GM21529 (cell line): ENCODE measurements around the gene LTBP2.

ENCODE experiments used
- ATAC-seq: cut with Tn5 transposase; IDR thresholded peaks from one replicate; pipeline ENCODE4 v1.9.1; 2021; ENCODE audit not compliant: unreplicated experiment

The LTBP2 gene

DNA sequence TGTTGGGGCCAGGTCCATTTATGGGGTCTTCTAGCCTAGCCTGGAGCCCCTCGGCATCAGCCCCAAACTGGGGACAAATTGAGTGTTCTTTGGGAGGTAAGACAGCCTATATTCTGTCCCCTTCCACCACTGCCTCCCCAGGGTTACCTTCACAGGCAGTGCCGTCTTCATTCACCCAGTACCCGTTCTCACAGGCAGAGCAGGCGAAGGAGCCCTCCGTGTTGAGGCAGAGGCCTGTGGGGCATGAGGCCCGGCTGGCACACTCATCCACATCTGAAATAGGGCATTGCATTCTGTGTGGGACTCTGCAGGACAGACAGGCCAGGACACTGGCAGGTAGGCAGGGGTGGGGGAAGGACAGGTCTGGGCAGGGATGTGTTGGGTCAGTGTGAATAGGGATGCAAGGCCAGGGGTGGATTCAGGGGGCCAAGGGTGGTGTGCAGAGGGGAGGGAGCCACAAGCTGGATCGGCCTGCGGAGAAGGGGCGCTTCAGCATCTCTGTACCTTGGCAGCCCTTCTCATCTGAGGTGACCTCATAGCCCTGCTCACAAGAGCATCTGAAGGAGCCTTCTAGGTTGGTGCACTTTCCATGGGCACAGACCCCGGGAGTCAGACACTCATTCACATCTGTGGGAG lies 102.3 kb downstream of the LTBP2 start:
- ATAC-seq = no peak

DNA sequence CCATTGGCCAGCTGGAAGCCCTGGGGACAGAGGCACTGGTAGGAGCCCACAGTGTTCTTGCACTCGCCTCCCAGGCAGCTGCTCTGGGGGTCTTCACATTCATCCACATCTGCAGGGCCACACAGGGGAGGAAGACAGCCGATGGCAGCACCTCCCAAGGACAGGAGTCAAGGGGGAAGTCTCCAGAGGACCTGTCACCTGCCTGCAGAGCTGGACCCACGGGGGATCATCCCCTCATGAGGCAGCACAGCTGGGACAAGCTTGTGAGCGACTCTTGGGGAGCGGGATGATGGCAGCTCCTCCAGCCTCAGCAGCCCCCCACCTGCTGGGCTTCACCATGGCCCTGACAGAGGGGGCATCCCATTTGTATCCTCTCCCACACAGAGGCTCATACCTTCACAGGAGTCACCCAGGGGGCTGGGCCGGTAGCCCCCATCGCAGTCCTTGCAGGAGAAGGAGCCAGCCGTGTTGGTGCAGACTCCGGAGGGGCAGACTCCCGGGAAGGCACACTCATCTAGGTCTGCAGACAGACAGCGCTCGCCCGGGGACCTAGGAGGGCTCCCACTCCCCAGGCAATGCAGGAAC lies 103.1 kb downstream of the LTBP2 start:
- no peak for ATAC-seq

DNA sequence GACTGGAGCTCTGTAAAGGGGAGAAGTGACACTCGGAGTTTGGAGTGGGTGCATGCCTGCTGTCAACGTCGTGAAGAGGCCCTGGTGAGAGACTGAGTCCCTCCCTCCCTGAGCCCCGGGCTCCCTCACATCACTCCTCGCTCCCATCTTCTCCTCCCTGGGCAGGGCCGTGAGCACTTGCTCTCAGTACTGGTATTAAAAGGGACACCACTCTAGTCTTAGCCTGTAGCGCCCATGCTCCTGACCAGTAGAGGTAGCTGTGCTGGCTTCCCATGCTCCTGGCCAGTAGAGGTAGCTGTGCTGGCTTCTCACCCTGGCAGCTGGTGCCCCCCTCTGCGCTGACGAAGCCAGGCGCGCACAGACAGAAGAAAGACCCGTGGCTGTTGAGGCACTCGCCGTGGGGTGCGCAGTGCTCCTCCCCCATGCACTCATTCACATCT lies 103.7 kb downstream of the LTBP2 start:
- ATAC-seq = no peak

DNA sequence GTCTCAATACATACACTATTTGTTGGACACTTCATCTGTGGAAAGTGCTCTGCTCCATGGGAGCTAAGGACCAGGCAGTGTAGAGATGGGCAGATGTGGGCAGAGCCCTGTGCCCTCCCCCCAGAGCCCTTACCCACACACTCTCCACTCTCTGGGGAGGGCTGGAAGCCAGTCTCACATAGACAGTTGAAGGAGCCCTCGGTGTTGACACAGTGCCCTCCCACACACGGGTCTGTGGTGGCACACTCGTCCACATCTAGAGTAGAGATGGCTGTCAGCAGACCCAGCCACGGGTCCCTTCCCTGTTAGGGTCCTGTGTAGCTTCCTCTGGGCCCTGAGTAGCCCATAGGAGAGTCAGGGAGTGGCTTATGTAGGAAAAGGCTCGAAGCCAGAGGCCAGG lies 104.2 kb downstream of the LTBP2 start:
- ATAC-seq = no peak

DNA sequence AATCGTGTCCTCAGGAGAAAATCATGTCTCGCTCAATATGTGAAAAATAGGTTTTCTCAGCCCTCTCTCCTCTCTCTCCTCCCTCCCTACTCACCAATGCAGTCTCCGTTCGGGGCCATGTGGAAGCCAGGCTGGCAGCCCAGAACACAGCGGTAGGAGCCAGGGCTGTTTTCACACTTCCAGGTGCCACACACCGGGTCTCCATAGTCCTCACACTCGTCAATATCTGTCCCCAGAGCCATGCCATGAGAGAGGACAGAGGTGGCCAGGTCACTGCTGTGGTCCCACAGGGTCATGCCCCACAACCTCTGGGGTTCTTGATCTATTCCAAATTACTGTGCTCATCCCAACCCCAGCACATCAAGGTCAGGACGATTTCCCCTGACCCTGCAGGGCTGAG lies 105.0 kb downstream of the LTBP2 start:
- ATAC-seq = no peak

DNA sequence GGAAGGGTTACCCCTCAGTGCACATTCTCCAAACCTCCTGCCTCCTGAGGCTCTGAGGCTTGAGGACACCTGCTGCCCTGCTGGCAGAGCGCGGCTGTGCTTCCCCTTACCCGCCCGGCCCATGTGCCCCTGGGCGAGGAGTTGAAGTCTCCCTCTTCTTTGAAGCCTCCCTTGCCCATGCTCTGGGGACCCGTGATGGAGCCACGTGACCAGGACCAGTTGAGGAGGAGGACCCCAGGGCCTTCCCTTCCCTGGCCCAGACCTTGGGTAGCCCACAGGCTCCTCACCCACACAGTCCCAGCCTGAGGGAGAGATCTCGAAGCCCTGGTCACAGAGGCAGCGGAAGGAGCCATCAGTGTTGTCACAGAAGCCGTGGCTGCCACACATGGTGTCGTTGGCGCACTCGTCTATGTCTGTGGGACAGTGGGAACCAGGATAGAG lies 105.6 kb downstream of the LTBP2 start:
- no peak for ATAC-seq

DNA sequence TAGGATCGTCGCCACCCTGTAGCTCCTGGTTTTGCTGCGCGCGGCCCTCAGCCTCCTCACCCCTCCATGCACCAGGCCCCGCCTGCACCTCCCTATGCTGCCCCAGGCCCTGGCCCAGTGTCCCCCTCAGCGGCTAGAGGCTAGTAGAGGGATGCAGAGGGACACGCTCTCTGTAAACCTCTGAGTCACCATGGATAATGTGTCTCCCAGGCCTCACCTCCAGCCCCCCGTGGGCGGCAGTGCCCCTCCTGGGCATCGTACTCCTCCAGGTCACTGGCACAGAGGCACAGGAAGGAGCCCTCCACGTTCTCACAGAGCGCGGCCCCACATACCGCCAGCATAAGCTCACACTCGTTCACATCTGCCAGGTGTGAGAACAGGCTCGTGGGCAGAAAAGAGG lies 106.2 kb downstream of the LTBP2 start:
- no peak for ATAC-seq

DNA sequence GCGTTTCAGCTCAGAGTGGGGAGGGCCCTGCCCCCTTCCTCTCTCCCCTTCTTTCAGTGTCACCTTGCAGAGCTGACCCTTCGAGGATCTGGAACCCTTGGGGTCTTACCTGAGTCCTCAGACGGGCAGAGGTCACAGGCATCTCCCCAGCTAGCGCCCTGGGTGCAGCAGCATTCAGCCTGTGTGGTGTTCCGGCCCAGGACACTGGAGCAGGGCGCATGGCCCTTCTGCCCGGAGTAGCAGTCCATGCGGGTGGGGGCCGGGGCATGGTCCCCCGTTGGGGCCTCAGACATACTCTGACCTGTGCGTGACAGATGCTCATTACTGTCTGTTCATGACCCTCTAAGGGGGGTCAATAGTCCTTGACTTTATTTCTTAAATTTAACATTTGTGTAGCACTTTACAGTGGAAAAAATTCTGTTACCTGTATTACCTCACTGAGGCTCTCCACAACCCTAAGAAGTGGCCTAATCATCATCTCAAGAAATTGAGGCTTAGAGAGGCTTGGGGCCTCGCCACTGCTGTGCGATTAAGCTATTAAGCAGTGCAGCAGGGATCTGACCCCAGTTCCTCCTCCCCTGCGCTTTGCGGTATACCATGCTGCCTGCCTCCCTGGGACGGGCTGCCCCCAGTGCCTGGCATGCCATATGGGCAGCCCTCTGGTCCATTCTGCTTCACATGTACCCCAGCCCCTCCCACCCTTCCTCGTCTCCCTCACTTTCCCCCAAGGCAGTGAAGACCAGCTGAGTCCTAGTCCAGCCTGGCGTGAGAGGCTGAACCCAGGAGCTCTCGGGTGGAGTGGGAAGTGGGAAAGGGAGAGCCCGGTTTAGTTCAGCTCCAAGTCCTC lies 106.9 kb downstream of the LTBP2 start:
- ATAC-seq = no peak

DNA sequence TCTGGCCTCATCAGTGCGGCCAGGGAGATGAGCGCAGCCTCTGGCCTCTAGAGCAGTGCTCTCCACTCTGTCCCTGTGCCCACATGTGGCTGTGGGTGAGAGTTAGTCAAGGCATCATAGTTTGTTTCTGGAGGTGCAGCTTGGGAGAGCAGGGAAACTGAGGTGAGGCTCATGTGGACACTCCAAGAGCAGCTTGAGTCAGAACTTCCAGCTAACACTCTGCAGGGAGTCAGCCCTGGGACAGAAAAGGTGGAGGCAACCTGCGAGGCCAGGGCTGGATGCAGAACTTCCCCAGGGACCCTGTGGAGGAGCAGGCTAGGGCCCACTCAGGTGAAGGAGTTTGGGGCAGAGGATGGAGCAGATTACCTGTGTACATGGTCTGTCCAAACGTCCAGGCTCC lies 107.6 kb downstream of the LTBP2 start:
- no peak for ATAC-seq

DNA sequence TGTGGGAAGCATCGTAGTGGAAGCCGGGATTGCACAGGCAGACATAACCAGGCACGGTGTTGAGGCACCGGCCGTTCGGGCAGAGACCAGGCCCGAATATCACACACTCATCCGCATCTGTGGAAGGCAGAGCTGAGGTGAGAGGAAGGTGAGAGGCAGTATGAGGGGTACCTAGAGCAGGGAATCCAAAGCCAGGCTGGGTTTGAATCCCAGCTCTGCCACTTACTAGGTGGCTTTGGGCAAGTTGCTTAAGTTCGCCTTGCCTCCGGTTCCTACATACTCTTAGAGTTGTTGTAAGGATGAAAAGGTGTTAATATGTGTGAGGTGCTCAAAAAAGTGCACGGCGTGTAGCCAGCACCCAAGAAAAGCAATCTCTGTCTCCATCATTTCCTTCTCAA lies 108.1 kb downstream of the LTBP2 start:
- ATAC-seq = no peak

DNA sequence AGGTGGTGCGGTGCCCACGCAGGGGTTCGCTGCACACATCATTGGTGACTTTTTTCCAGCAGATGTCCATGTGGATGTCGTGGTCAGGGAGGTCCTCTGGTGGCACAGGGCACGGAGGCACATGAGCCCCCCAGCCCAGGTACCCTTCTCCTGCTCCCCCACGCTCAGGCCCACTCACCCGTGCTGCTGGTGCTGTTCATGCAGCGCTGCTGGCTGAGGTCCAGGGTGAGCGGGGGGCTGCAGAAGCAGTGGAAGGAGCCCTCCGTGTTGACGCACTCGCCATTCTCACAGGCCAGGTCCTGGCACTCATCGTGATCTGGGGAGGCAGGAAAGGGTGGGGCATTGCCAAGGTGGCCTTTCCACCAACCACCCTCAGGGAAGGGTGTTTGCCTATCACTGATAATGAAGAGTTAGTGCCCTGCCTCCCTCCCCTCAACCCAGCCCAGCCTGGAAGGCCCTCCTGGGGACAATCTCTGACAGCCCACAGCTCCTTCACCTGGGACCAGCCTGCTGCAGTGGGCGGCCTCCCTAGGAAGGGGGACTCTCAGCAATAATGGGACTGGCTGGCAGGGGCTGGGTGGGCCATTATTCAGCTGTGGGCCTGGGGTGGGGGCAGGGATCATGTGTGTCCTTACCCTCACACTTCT lies 108.6 kb downstream of the LTBP2 start:
- no peak for ATAC-seq

DNA sequence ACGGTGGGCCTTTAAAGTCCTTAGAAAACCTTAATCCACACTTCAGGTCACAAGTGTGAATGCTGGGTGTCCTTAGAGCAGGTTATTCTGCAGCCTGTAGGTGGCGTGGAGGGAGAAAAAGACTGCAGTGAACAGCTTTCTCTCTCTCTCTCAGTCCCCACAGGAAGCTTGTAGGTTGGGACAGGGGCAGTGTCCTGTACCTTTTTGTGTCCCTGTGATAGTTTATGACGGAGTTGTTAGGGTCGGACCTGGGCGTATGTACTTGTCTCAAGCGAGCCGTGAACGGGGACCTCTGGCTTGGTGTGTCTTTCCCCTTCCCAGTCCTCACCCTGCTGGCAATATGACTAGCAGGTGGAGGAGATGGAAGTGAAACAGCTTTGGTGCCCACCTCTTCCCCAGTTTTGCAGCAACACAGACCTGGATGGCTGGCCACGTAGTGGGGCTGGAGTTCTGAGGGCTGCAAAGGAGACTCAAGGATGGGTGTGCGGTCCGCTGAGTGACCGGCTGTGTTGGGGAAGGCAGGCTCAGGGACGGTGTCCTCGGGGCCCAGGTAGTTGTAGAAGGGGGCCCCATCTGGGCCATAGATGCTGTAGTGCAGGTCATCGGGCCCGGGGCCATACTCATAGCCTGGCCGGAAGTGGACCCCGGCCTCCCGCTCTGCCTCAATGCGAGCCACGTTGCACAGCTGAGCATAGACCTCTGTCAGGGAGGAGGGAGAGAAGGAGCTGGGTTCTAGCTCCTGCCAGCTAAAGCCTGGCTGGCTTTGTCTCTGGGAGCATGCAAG lies 109.6 kb downstream of the LTBP2 start:
- no peak for ATAC-seq

DNA sequence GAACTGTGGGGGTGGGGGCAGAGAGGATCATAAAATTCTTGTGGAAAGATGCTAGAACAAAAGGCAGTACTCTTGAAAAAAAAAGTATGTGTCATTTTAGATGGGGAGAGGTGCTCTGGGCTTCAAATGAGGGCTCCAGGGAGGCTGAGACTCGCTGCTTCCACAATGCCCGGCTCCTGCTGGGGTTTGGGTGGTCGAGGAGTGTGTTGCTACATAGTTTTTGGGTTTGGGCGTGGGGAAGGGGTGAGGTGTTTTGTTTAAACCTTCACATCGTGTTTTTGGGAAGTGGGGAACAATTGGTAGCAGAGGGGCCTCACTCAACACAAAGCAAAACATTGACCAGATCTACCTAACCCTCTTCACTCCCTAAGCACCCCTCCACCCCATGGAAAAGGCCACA lies 110.3 kb downstream of the LTBP2 start:
- no peak for ATAC-seq

DNA sequence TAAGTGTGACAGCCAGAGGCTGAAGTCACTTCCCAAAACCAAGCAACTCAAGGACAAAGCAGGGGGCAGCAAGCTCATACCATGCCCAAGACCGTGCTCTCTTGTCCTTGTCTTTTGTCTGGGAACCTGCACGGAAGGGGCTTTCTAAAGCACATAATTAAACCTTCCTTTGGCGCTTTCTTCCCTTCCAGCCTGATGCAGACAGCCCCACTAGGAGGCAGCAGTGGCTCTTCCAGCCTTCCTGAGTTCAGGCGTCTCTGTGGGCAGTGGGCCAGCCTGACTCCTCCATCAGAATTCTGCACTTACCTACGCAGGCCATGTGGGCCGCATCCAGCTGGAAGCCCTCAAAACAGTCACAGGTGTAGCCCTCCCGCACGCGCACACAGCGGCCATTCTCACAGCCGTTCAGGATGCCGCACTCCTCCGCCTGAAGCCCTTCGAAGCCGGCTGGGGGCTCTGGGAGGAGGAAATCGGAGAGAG lies 110.9 kb downstream of the LTBP2 start:
- ATAC-seq = no peak

DNA sequence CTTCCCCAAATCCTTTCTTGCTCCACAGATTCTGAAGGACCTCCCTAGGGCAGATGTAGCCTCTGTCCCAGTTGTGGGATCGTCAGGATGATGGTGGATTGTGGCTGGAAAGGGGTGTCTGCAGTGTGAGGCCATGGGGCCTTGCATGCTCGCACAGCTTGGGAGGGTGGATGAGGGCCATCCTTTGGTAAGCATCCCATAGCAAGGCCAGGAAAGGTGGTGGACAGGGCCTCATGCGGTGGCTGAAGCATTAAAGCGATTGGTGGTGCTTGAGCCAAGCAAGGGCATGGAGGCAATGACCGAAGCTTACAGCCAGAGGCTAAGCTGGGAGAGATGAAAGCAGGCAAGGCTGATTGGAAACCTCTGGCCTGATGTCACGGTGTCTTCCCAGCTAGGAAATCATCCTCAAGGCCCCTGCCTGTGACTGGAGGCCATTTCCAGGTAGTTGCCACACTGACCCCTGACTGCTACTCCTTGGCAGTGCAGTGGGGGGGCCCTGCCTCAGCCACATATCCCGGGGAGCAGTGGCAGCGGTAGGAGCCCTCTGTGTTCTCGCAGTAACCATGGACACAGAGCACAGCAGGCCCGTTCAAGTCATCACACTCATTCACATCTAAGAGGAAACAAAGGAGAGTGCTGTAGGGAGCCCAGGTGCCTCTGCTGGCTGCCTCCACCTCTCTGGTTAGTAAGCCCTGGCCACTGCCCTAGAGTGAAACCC lies 111.5 kb downstream of the LTBP2 start:
- no peak for ATAC-seq

DNA sequence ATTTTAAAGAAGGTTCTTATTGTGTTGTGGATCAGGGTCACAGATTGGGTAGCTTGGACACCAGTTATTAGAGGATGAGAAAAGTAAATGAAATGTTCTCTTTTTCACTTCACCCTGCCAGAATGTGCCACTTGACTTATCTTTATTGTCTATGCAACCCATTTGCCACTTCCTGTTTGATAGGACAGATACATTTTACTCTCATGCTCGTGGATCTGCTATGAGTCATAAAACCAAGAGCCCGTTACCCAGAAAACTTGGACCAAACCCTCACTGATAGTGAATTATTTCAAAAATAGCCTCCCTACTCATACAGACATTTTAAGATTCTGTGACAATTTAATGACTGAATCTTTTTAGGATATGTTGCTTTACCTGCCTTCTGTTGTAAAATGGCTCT lies 116.7 kb downstream of the LTBP2 start:
- no peak for ATAC-seq

DNA sequence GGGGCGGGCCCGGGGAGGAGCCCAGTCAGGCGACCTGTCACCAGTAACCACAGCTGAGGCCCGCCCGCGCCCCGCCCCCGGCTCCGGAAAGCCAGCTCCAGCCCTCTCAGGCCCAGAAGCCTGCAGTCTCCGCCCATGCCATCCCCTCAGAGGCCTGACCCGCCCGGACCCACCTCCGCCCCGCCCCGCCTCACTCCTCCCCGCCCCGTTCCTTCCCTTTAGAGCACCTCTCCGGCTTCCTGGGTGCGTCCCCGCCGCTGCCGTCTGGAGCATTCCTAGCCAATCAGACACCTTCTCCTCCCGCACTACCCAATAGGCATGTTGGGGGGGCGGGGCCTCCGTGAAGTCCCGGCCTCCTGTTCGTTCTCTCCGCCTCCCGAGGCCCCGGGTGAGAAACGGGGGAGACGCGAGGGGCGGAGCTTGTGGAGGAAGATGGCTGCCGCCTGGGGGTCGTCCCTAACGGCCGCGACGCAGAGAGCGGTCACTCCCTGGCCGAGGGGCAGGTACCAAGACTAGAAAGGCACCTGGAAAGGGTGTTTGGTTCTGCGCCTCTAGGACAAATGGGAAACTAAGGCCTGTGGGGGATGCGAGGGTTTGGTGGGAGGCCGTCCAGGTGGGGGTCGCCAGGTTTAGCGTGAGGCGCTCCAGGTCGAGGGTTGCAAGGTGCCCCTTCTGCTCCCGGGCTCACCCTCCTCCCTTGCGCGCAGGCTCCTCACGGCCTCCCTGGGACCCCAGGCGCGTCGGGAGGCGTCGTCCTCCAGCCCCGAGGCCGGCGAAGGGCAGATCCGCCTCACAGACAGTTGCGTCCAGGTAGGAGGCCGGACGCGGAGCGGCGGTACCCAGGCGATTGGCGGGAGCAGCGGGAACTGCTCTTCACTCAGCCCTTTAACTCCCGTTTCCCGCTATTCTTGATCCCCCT lies 118.4 kb downstream of the LTBP2 start, which contains the start of gene ISCA2:
ISCA2 (plus strand) TSS at position 423 of the 919 bp plus-strand sequence; CDS start at position 433, 10 bp downstream.
- ATAC-seq = peak; percentile 87

DNA sequence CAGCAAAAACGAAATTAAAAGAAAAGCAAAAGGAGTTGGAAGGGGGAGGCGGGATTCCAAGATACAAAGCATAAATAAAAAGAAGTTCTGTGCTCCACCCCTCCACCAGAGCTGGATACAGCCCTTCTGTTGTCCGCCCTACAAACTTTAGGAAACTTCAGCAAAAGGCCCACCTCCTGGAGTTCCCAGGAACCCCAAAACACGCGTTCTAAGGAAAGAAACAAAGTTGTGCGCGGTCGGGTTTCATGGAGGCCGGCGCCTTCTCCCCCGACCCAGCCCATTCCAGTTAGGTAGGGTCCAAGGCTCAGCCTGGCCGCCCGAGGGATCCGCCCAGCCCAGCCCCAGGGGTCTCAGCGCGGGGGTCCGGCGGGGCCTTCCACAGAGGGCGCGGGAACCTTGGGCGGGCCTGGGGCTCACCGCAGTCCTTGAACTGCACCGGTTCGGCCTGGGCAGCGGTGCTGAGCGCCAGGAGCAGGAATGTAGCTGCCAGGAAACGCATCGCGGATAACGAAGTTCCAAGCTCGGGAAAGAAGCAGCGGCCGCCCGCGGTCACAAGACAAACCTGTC lies 119.2 kb downstream of the LTBP2 start, which contains the start of gene NPC2:
NPC2 (minus strand) TSS at position 530 of the 567 bp plus-strand sequence; CDS start at position 499, 31 bp downstream.
- ATAC-seq = peak; percentile 2
